HG02981 (cell line): ENCODE data around the gene RCBTB2.

Experiments
- ATAC-seq: cut with Tn5 transposase; IDR thresholded peaks from one replicate; pipeline ENCODE4 v1.9.1; 2021; ENCODE audit warnings: mild to moderate bottlenecking, moderate library complexity; ENCODE audit not compliant: unreplicated experiment

RCBTB2 gene

DNA sequence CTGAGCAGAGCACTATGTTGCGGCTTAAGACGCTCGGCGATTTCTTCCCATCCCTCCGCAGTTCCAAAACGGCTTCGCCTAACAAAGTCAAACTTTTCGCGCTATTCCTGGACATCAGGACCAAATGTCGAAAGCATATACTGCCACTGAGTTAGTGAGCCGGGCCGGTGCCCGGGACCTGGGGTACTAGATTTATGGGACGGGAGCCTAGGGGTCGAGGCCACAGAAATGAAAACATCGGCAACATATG is 699 bp downstream of the RCBTB2 start:
- ATAC-seq, result peak; percentile 4

DNA sequence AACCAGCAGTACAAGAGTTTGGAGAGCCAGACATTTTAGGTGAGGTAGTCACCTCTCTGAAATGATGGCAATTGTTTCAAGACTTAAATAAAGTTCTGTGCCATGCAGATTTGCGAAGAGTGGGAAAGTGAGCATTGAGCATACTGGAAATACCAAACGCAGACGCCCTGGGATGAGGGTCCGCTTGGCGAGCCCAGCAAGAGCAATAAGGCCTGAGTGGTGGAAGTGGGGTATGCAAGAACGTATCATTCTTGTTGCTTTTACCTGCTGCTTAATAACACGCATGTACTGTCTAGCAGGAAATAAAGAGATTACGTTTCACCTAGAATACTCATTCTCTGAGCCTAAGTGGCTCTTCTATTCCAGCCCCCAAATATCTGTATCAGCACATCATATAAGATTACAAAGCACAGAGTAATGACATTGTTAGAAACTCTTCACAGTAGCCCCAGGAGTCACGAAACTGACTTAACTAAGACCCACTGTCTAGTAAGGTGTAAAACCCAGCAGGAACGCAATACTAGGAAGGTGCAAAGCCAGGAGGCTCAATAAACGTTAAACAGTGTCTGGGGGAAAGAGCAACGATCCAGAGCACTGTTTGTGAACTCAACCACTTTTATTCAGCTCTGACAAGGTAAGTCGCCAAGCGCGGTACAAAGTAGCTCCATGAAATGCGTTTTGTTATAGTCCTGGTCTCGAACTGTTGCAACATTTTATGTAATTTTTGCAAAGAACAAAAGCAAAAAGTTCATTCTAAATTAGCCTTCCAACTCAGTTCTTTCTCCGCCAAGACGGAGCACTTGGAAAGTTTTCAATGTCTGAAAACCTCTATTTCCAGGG is 1.2 kb downstream of the RCBTB2 start:
- no peak for ATAC-seq

- ATAC-seq, result no peak
These were observed 2.0 kb downstream of the RCBTB2 start for GRCh38 chr13:48530833-48531232.

DNA sequence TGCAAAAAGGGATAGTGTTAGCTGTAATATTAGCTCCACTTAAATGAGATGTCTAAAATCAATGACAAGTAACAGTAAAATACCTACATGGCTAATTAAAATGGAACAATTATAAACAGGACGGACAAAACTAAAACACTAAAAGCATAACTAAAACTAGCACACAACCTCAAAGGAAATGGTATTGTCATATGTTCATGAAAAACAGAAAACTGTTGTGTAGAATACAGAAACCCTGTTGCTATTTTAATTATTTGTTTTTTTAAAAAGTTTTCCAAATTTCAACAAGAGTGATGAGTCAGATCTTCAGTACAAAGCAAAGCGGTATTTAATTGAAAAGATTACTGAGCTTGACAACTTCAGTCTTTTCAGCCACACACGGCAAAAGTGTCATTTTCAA is 4.2 kb downstream of the RCBTB2 start:
- no peak for ATAC-seq

GRCh38 chr13:48527955-48528354 is 4.9 kb downstream of the RCBTB2 start:
- ATAC-seq, result no peak

DNA sequence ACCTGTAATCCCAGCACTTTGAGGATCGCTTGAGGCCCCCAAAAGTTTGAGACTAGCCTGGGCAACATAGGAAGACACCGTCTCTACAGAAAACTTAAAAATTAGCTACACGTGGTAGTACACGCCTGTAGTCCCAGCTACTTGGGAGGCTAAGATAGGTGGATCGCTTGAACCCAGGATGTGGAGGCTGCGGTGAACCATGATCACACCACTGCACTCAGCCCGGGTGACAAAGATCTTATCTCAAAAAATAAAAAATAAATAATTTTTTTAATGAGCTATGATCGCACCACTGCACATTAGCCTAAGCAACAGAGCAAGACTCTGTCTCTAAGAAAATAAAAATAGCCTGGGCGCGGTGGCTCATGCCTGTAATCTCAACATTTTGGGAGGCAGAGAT is 6.6 kb downstream of the RCBTB2 start:
- no peak for ATAC-seq

GRCh38 chr13:48518083-48518482 is 14.8 kb downstream of the RCBTB2 start:
- ATAC-seq, result no peak

DNA sequence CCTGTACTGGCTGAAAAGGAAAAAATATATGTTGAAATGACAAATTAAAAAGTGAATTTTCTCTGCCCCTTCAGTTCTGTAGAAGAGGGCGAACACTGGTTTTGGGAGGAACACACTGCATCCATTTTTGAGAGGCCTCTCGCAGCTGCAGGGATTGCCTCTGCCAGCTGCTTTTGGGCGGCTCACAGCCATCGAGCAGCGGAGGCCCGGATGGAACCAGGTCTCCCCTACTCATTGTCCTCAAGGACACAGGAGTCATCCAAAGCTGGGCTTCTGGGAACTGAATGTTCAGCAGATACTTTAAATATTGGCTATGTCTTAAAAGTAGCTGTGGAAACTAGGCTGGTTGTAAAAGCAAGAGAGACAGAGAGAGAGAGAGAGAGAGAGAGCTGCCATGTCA is 17.1 kb downstream of the RCBTB2 start:
- ATAC-seq, result no peak

DNA sequence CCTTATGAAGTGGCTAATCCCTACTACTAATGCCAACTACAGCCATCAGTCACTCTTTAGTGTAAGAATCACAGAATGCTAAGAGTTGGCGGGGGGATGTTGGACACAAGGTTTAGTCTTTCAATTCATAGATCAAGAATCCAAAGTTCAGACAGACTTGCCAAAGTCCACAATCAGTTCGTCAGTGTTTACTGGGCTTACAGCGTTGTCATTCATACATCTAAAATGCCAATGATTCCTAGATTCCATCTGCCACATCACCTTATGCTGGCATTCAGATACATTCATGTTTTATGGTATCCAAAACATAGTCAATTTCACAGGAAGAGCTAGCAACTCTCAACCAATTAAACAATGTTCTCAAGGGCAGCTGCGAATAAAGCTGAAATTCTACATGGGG is 18.1 kb downstream of the RCBTB2 start:
- ATAC-seq, result no peak

GRCh38 chr13:48511621-48512230 is 21.2 kb downstream of the RCBTB2 start:
- no peak for ATAC-seq

GRCh38 chr13:48510698-48511097 is 22.2 kb downstream of the RCBTB2 start:
- ATAC-seq, result no peak

DNA sequence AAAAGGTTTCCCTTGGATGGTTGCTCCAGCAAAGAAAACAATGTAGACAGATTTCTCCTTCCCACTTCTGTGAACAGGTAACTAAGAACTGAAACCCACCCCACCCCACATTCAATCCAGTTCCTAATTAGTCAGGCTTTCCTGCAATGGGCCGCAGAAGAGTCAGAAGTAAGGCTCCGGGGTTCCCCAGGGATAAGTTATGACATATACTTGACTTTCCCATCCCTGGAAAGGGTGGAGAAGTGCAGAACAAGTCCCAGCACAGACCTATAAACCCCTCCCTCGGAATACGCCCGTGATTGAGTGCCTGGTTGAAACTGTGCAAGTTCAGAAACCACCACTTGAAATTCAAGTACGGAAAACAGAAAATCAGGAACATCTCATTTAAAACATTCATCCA is 24.9 kb downstream of the RCBTB2 start:
- ATAC-seq, result no peak

GRCh38 chr13:48507021-48507420 is 25.9 kb downstream of the RCBTB2 start:
- no peak for ATAC-seq

DNA sequence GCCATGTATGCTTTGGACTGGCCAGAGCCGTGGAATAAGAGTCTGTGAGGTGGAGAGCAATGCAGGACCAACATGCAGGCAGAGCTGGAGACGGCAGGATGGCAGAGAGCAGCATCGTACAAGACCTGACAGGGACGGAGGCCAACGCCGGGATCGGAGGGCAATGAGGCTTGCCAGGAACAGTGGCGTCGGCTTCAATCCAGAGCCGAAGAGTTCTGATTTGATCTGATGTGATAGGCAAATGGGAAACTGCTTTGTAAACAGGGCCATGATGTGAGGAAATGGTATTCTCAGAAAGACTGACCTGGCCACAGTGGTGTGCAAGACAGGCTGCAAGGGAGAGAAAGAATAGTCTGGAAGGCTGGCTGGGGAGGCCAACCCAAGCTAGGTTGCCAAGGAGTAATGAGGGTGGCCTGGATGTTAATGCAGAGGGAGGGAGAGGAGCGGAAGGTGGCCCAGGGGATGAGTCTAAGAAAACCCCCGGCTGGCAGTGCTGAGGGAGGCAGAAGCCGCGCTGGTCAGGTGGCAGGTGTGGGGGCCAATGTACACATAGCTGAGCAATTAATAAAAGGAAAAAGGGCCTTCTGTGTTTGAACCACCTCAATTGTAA is 26.7 kb downstream of the RCBTB2 start:
- peak; percentile 15 for ATAC-seq

DNA sequence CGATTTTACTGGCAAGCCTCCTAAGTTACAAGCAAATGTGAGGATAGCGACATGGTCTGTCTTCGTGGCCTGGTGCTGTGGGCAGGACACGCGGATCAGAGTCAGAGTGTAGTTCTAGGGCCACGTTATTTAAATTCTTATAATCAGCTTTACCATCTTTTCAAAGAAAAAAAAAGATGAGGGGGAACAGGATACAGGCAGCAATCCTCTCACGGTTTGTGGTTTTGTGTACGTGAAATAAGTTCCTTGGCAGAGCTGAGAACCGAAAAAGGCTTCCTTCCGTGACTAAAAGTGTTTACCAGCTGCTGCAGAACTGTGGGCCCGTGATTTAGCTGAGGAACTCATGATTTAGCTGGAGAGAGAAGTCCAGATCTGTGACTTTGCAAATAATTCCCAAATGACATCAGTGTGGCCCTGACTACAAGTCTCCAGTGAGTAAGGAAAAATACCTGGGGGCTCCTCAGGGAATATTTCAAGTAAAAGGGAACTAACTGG is 27.2 kb downstream of the RCBTB2 start:
- peak; percentile 68 for ATAC-seq

DNA sequence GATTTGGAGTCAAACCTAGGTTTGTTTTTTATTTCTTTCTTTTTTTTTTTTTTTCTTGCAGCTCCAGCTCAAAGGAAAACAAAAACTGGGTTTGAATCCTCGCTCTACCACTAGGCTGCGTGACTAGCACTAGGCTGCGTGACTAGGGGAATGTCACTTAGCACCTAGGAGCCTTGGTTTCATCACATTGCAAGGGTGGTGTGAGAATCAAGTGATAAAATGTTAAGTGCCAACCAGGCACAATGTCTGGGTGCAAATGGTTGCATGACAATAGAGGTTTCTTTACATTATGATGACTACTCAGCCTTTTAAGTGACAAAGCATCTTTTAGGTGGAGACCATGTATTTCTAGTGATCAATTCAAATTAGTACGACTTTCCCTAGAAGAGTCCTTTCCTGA is 27.9 kb downstream of the RCBTB2 start:
- no peak for ATAC-seq

DNA sequence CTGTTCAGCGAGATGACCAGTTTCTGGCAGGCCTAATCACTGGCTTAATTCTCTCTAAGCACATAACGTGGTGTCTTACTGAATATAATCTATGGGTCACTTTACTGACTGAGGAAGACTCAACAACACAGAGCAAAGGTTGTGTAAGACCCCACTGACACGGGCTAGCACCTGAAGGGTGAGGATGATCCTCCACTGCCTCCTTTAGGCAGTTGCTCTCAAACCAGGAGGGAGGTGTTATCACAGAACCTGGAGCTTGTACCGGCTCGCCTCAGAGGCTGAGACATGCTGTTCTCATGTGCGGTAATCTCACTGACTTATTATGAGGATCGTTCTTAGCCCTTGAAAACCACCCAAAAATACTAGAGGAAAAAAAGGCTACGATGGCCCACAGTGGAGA is 28.3 kb downstream of the RCBTB2 start:
- no peak for ATAC-seq

GRCh38 chr13:48502601-48503319 is 30.1 kb downstream of the RCBTB2 start:
- ATAC-seq, result no peak

GRCh38 chr13:48501705-48502104 is 31.2 kb downstream of the RCBTB2 start:
- peak; percentile 31 for ATAC-seq

GRCh38 chr13:48500652-48501197 is 32.2 kb downstream of the RCBTB2 start:
- ATAC-seq, result peak; percentile 37

- ATAC-seq, result no peak
These were observed 35.2 kb downstream of the RCBTB2 start for GRCh38 chr13:48497669-48498068.
